Measurements from ENCODE around the gene IMMT.

DNA sequence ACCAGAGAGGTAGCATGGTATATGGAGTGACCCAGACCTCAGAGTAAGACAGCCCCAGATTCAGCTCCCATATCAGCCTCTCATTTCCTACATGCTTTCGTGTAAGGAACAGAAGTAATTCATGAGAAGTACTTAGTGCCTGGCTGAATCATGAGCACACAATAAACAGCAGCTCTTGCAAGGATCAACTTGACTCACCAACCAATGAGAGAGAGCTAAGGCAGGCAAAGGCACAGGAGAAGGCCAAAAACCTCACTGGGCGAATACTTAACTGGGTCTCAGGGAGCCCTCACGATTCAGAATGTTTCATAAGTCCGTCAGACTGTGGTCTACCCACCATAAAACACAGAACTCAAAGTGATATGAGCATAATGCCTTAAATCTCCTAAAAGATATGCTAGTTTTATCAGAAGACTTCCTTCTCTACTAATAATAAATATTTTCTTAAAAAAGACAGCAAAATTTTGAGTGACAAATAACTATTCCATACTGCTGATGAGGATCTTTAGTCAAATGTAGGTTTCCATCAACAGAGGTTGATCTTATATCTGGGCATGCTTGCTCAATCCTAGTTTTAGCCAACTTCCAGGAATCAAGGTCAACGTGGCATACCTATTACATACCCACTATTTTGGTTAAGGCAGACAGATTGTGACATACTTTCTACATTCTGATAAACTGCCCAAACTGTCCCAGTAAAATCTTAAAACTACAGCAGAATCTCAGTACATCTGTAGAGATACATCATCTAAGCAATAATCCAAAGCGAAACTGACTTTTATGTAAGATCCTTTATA, 34.9 kb downstream of the IMMT start:
- TF ChIP-seq ZBTB7A (IDR thresholded peaks at IDR 0.05; ENCODE audit: borderline replicate concordance, control insufficient read depth, low read depth, low read length), result no peak
- TF ChIP-seq POLR2A (conservative IDR thresholded peaks at IDR 0.05), result no peak
- TF ChIP-seq FOSL1 (tag; conservative IDR thresholded peaks at IDR 0.05), result no peak
- no peak for TF ChIP-seq KHSRP (IDR thresholded peaks at IDR 0.05)
- no peak for TF ChIP-seq YY1 (IDR thresholded peaks at IDR 0.05; ENCODE audit: borderline replicate concordance in 1 of 3, control insufficient read depth in 1 of 3, extremely low read depth in 1 of 3, insufficient read depth in 3 of 3, insufficient read length in 1 of 3, insufficient replicate concordance in 2 of 3, low read depth in 1 of 3, low read length in 2 of 3)
- TF ChIP-seq, protein P1, sequence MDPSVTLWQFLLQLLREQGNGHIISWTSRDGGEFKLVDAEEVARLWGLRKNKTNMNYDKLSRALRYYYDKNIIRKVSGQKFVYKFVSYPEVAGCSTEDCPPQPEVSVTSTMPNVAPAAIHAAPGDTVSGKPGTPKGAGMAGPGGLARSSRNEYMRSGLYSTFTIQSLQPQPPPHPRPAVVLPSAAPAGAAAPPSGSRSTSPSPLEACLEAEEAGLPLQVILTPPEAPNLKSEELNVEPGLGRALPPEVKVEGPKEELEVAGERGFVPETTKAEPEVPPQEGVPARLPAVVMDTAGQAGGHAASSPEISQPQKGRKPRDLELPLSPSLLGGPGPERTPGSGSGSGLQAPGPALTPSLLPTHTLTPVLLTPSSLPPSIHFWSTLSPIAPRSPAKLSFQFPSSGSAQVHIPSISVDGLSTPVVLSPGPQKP (CRISPR knock-in tag; IDR thresholded peaks at IDR 0.05), result no peak

Data from K562 (cell line).